MM.1S (cell line): ENCODE data around the gene TEX47.

Experiments used
- DNase-seq: peaks from one replicate; pipeline ENCODE4 v3.0.0-alpha.2; 2015
- H2AFZ ChIP-seq: fragments of 300-600 bp; sonication (generic); 2 replicates; pipeline ENCODE4 v1.6.0; 2016; ENCODE audit warnings: antibody characterized with exemption, low read length
- H3F3A ChIP-seq: fragments of 300-600 bp; sonication (generic); 2 replicates; pipeline ENCODE4 v1.6.1; 2016; ENCODE audit warnings: mild to moderate bottlenecking, antibody characterized with exemption, low read length, moderate library complexity, mixed read lengths; ENCODE audit not compliant: insufficient read depth
- H3K27ac ChIP-seq: fragments of 300-600 bp; sonication (generic); 2 replicates; pipeline ENCODE4 v1.5.1; 2016; ENCODE audit warnings: mild to moderate bottlenecking, low read length
- H3K27me3 ChIP-seq: fragments of 300-600 bp; sonication (generic); replicated peaks from 2 replicates; pipeline ENCODE4 v1.6.0; 2016; ENCODE audit warnings: low read length; ENCODE audit not compliant: insufficient read depth
- H3K36me3 ChIP-seq: fragments of 300-600 bp; sonication (generic); replicated peaks from 2 replicates; pipeline ENCODE4 v1.6.1; 2016; ENCODE audit warnings: mild to moderate bottlenecking, low read length, mixed read lengths; ENCODE audit not compliant: insufficient read depth
- H3K4me1 ChIP-seq: fragments of 300-600 bp; sonication (generic); 2 replicates; pipeline ENCODE4 v1.6.1; 2016; ENCODE audit warnings: low read length, mixed read lengths
- H3K4me2 ChIP-seq: fragments of 300-600 bp; sonication (generic); 2 replicates; pipeline ENCODE4 v1.6.0; 2016; ENCODE audit warnings: low read depth, low read length
- H3K4me3 ChIP-seq: fragments of 300-600 bp; sonication (generic); 2 replicates; pipeline ENCODE4 v1.5.1; 2016; ENCODE audit warnings: low read length, mixed read lengths
- H3K79me2 ChIP-seq: fragments of 300-600 bp; sonication (generic); 2 replicates; pipeline ENCODE4 v1.6.1; 2016; ENCODE audit warnings: mixed run types, low read length, mixed read lengths
- H3K9ac ChIP-seq: fragments of 300-600 bp; sonication (generic); 2 replicates; pipeline ENCODE4 v1.6.1; 2016; ENCODE audit warnings: low read length, mixed read lengths
- H3K9me2 ChIP-seq: fragments of 300-600 bp; sonication (generic); replicated peaks from 2 replicates; pipeline ENCODE4 v1.6.1; 2016; ENCODE audit warnings: mild to moderate bottlenecking, low read length, mixed read lengths; ENCODE audit not compliant: insufficient read depth
- H3K9me3 ChIP-seq: fragments of 300-600 bp; sonication (generic); replicated peaks from 2 replicates; pipeline ENCODE4 v1.6.1; 2016; ENCODE audit warnings: mild to moderate bottlenecking, low read length, mixed read lengths; ENCODE audit not compliant: insufficient read depth
- H4K20me1 ChIP-seq: fragments of 300-600 bp; sonication (generic); 2 replicates; pipeline ENCODE4 v1.6.1; 2016; ENCODE audit warnings: mild to moderate bottlenecking, low read length, moderate library complexity, mixed read lengths; ENCODE audit not compliant: insufficient read depth
- EZH2 ChIP-seq: fragments of 300-600 bp; sonication (generic); optimal IDR thresholded peaks from 2 replicates; pipeline ENCODE3; 2017; ENCODE audit warnings: low read depth, mild to moderate bottlenecking, antibody characterized with exemption, low read length, mixed read lengths
- EZH2phosphoT487 ChIP-seq: fragments of 300-600 bp; sonication (generic); IDR thresholded peaks from 2 replicates; pipeline ENCODE4 v1.6.1; 2018; ENCODE audit warnings: antibody characterized with exemption, low read length
- TF ChIP-seq, protein P1 (sequence below): fragments of 300-600 bp; sonication (generic); IDR thresholded peaks from 2 replicates; pipeline ENCODE4 v1.5.1; 2016; ENCODE audit warnings: antibody characterized with exemption, low read length, mixed read lengths

TEX47 gene

DNA sequence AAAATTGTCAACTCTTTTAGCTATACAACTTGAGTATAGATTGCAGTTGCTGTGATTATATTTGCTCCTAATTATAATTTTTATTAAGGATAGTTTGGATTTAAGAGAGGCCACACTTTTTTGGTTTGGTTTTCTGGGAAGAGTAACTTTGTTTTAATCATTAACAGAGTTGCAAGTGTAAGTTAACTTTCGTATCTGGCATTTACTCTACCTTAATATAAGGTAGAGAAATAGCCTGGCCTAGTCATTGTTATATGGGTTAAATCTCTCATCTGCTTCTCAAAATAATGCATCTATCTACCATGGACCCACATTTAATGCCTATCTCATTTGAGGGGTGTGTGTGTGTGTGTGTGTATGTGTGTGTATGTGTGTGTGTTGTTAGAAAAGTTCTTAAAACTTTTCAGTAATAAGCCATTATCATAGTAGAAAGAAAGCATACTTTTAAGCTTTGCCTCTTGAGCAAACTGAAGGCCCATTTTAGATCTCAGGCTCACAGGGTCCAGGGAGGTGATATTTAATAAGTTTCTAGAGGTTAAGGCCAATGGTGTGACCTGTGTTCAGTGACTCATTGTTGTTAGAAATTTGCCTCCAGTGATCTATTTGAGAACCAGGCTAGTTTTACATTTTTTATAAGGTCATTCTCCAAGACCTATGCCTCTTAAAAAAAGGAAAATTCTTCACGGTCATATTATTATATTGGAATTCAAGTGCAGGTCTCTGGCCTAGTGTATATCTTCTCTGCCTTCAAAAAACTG, 10.9 kb upstream of the TEX47 start:
- Histone ChIP-seq H2AFZ (no peak overlapping the region), H3K27ac (no peak overlapping the region), H3F3A (no peaks in the 10 kb centered on the region), H3K36me3 (no peaks in the 10 kb centered on the region; the same call in 1 of the 2 replicates), H3K9ac (no peak overlapping the region), H3K9me3 (no peaks in the 10 kb centered on the region), H3K79me2 (no peaks in the 10 kb centered on the region), H3K27me3 (no peaks in the 10 kb centered on the region), H3K4me3 (no peak overlapping the region), H3K4me1 (no peaks in the 10 kb centered on the region), H3K9me2 (no peaks in the 10 kb centered on the region), H4K20me1 (no peaks in the 10 kb centered on the region), H3K4me2 (no peak overlapping the region)
- DNase-seq: no peak
- no peak for TF ChIP-seq EZH2phosphoT487
- TF ChIP-seq EZH2: no peak
- TF ChIP-seq, protein P1, sequence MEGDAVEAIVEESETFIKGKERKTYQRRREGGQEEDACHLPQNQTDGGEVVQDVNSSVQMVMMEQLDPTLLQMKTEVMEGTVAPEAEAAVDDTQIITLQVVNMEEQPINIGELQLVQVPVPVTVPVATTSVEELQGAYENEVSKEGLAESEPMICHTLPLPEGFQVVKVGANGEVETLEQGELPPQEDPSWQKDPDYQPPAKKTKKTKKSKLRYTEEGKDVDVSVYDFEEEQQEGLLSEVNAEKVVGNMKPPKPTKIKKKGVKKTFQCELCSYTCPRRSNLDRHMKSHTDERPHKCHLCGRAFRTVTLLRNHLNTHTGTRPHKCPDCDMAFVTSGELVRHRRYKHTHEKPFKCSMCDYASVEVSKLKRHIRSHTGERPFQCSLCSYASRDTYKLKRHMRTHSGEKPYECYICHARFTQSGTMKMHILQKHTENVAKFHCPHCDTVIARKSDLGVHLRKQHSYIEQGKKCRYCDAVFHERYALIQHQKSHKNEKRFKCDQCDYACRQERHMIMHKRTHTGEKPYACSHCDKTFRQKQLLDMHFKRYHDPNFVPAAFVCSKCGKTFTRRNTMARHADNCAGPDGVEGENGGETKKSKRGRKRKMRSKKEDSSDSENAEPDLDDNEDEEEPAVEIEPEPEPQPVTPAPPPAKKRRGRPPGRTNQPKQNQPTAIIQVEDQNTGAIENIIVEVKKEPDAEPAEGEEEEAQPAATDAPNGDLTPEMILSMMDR: no peak

GRCh38 chr7:88801046-88801445, 5.5 kb upstream of the TEX47 start:
- H3K4me2 ChIP-seq: no peak overlapping the region
- no peak overlapping the region for H3K27ac ChIP-seq
- H2AFZ ChIP-seq: no peak overlapping the region
- H3K79me2 ChIP-seq: no peaks in the 10 kb centered on the region
- TF ChIP-seq EZH2phosphoT487 (no peak), EZH2 (no peak)
- TF ChIP-seq, protein P1: no peak
- no peak for DNase-seq
- H3K36me3 ChIP-seq: no peaks in the 10 kb centered on the region; the same call in 1 of the 2 replicates
- no peaks in the 10 kb centered on the region for H3K9me3 ChIP-seq
- H3K4me1 ChIP-seq: no peaks in the 10 kb centered on the region
- no peaks in the 10 kb centered on the region for H3K27me3 ChIP-seq
- H3K9ac ChIP-seq: no peak overlapping the region
- no peaks in the 10 kb centered on the region for H3F3A ChIP-seq
- no peaks in the 10 kb centered on the region for H3K9me2 ChIP-seq
- H4K20me1 ChIP-seq: no peaks in the 10 kb centered on the region
- H3K4me3 ChIP-seq: no peak overlapping the region

- no peaks in the 10 kb centered on the region for H3K36me3 ChIP-seq
- no peaks in the 10 kb centered on the region for H4K20me1 ChIP-seq
- no peak for DNase-seq
- no peak overlapping the region for H3K9ac ChIP-seq
- H3K4me1 ChIP-seq: no peaks in the 10 kb centered on the region
- H3K79me2 ChIP-seq: no peaks in the 10 kb centered on the region
- no peaks in the 10 kb centered on the region for H3K27me3 ChIP-seq
- no peak overlapping the region for H2AFZ ChIP-seq
- H3K27ac ChIP-seq: no peak overlapping the region
- H3K4me2 ChIP-seq: no peak overlapping the region
- H3F3A ChIP-seq: no peaks in the 10 kb centered on the region
- no peaks in the 10 kb centered on the region for H3K9me3 ChIP-seq
- no peak overlapping the region for H3K4me3 ChIP-seq
- H3K9me2 ChIP-seq: no peaks in the 10 kb centered on the region
- TF ChIP-seq, protein P1: no peak
- TF ChIP-seq EZH2phosphoT487 (no peak), EZH2 (no peak)
Measured at GRCh38 chr7:88792361-88792760, 3.2 kb downstream of the TEX47 start.
